Kidney (tissue), 14 donors: ENCODE data around the gene IL18BP. TPM values are rescaled to one million over a fixed set of nuclear protein-coding genes. Genes with fewer than 3 reads are reported as not detected.

Experiments used
- DNase-seq, 5 donors: peaks; one replicate each; pipeline ENCODE4 v3.0.0-alpha.2; 2013 to 2020
- FAIRE-seq: peaks from 2 replicates; lab custom pipeline; 2012; peaks lifted over from hg19 to GRCh38; lab: Jason Lieb, UNC
- H3K27ac ChIP-seq, 2 donors: one replicate each; pipeline ENCODE4 v1.7.0; 2013; ENCODE audit warnings: low read depth in 2 of 2, low read length in 2 of 2, inconsistent platforms in 1 of 2
- H3K27me3 ChIP-seq: one replicate; pipeline ENCODE4 v1.7.1; 2013; ENCODE audit warnings: low read length, inconsistent platforms; ENCODE audit not compliant: control insufficient read depth, insufficient read depth
- H3K36me3 ChIP-seq, 3 donors: one replicate each; pipeline versions ENCODE4 v1.7.0 to v1.7.1; 2013; ENCODE audit warnings: low read length in 3 of 3, control low read depth in 1 of 3, inconsistent platforms in 1 of 3; ENCODE audit not compliant: insufficient read depth in 3 of 3, control insufficient read depth in 2 of 3
- H3K4me1 ChIP-seq, 3 donors: one replicate each; pipeline versions ENCODE4 v1.7.0 to v1.7.1; 2013; ENCODE audit warnings: low read length in 3 of 3, inconsistent platforms in 1 of 3, low read depth in 1 of 3; ENCODE audit not compliant: control insufficient read depth in 2 of 3, insufficient read depth in 2 of 3
- H3K4me3 ChIP-seq, 3 donors: one replicate each; pipeline versions ENCODE4 v1.7.0 to v1.8.1; 2013; ENCODE audit warnings: low read length in 3 of 3, control low read depth in 1 of 3, inconsistent platforms in 1 of 3
- H3K9ac ChIP-seq, 3 donors: one replicate each; pipeline versions ENCODE4 v1.7.0 to v1.7.1; 2013; ENCODE audit warnings: low read length in 3 of 3, control low read depth in 1 of 3, inconsistent platforms in 1 of 3
- H3K9me3 ChIP-seq, 3 donors: one replicate each; pipeline versions ENCODE4 v1.7.0 to v1.7.1; 2013; ENCODE audit warnings: low read length in 3 of 3, control low read depth in 1 of 3, inconsistent platforms in 1 of 3; ENCODE audit not compliant: control insufficient read depth in 2 of 3, insufficient read depth in 1 of 3
- intact Hi-C: fragments of 100-400 bp; cut with DNase I; formaldehyde crosslinking; loops from one replicate; pipeline ENCODE4 v1.11.1; 2022
- polyA plus RNA-seq: library from polyadenylated mRNA; stranded (reverse); fragments of 350-450 nt; fragmentation: Illumina TruSeq; extraction: RNeasy Lipid Tissue Mini Kit (QIAGEN cat#74804); gene quantifications from one replicate; pipeline ENCODE4 v1.2.3, GENCODE V29; 2014; ENCODE audit warnings: low read depth, low replicate concordance; ENCODE audit not compliant: insufficient read depth
- total RNA-seq: library from RNA; stranded (reverse); fragmentation: NEBNext Ultra II Directional; extraction: Animal tissue kit (Norgen Biotek cat#: 25700); gene quantifications from one replicate; pipeline ENCODE4 v1.2.1, GENCODE V29; 2021
- TF ChIP-seq, protein P1 (sequence below): IDR thresholded peaks from 3 replicates; pipeline ENCODE4 v1.5.1; 2012; ENCODE audit warnings: mild to moderate bottlenecking, moderate library complexity, borderline replicate concordance; ENCODE audit not compliant: insufficient read depth; ENCODE audit errors: extremely low read depth
- donor health status: control.
- donor health status: control.
- donor health status: control.
- donor health status: control.
- donor health status: control.
- donor health status: DM: yes; HTN: yes; CAD: no.
- donor health status: Normal renal cell carcinoma (clear cell type).

IL18BP gene
- total and polyA plus RNA-seq, 2 donors from 2014 or later: 19.5 to 21.1 TPM

DNA sequence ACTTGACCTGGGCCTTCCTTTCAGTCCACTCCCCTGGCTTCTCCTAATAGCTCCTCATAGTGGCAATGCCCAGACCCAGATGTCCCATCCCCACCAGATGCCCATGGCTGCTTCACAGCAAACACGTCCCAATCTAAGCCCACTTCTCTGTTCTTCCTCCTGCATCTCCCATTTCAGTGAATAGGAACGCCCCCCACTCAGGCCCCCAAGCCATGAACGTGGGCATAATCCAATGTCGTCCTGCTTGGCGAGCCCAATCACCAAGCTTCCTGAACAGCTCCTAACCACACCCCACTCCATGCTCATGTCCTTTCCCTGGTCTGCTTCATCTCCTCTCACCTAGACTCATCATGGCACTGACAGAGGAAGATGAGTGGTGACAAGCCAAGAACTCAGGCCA, 8.9 kb downstream of the IL18BP start:
- intact Hi-C loops: no loop called here
- H3K4me1 ChIP-seq: peaks cover 0 to 12% (median 4%) of the 10 kb centered on the region in 3 donors

DNA sequence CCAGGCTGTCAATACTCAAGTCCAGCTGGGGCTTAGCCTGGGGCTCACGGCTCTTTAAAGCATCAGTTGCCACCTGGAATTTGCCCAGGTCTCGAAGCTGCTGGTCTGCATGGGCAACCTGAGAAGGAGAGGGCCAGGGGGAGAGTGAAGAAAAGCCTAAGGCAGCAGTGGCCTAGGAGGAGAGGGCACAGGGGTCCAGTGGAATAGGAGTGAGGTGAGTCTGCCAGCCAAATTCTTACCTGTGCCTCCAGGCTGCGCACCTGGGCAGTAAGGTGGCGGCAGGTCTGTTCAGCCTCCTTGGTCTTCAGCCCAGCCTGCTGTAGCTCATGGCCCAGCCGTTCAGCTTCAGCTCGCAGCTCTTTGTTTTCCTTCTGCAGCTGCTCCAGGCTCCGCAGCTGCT, 10.0 kb downstream of the IL18BP start:
- FAIRE-seq (no peak), DNase-seq (no peak)
- Histone ChIP-seq H3K9ac (no peak overlapping the region), H3K36me3 (peaks cover 15 to 98% (median 80%) of the 10 kb centered on the region in 3 donors), H3K9me3 (no peaks in the 10 kb centered on the region), H3K4me3 (no peak overlapping the region), H3K27ac (no peak overlapping the region), H3K27me3 (no peaks in the 10 kb centered on the region), H3K4me1 (peaks cover 0 to 22% (median 14%) of the 10 kb centered on the region in 3 donors)
- TF ChIP-seq, protein P1, sequence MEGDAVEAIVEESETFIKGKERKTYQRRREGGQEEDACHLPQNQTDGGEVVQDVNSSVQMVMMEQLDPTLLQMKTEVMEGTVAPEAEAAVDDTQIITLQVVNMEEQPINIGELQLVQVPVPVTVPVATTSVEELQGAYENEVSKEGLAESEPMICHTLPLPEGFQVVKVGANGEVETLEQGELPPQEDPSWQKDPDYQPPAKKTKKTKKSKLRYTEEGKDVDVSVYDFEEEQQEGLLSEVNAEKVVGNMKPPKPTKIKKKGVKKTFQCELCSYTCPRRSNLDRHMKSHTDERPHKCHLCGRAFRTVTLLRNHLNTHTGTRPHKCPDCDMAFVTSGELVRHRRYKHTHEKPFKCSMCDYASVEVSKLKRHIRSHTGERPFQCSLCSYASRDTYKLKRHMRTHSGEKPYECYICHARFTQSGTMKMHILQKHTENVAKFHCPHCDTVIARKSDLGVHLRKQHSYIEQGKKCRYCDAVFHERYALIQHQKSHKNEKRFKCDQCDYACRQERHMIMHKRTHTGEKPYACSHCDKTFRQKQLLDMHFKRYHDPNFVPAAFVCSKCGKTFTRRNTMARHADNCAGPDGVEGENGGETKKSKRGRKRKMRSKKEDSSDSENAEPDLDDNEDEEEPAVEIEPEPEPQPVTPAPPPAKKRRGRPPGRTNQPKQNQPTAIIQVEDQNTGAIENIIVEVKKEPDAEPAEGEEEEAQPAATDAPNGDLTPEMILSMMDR: no peak
- intact Hi-C loops: no loop called here

More for the DNA sequence above, 8.9 kb downstream of the IL18BP start:
- TF ChIP-seq, protein P1: no peak
- H3K27me3 ChIP-seq: no peaks in the 10 kb centered on the region
- H3K4me3 ChIP-seq: no peak overlapping the region
- H3K9ac ChIP-seq: no peak overlapping the region
- FAIRE-seq (no peak), DNase-seq (no peak)
- no peak overlapping the region for H3K27ac ChIP-seq
- peaks cover 13 to 97% (median 84%) of the 10 kb centered on the region in 3 donors for H3K36me3 ChIP-seq
- H3K9me3 ChIP-seq: no peaks in the 10 kb centered on the region

DNA sequence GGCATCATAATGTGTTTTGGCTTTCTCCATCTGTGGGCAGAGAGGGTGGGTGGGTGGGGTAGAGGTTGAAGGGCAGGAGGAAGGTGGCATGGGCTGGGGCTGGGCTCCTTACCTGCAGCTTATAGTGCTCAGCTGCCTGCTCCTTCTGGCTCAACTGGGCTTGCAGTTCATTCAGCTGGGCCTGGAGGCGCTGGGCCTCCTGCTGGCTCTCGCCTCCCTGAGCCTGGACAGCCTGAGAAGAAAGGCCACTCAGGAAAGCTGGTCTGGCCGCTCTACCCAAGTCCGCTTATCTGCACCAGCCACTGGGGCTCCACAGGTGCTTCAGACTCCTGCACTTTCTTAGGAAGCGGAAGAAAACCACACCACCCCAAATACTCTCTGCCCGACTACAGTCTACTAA, 10.4 kb downstream of the IL18BP start:
- Histone ChIP-seq H3K27me3 (no peaks in the 10 kb centered on the region), H3K9me3 (no peaks in the 10 kb centered on the region), H3K4me1 (peaks cover 0 to 26% (median 16%) of the 10 kb centered on the region in 3 donors), H3K36me3 (peaks cover 13 to 98% (median 81%) of the 10 kb centered on the region in 3 donors), H3K9ac (no peak overlapping the region), H3K4me3 (no peak overlapping the region), H3K27ac (no peak overlapping the region)
- no peak for FAIRE-seq
- TF ChIP-seq, protein P1: no peak
- intact Hi-C loops: no loop called here
- no peak for DNase-seq
